Muscle layer of duodenum (tissue), 2 donors: ENCODE results near the gene PFDN1.
"Not testable (repeated sequence)": the region's sequence is repeated elsewhere in the genome, so short reads cannot be mapped to it uniquely, and the experiment has no call there.

Experiments
- H3K27ac ChIP-seq: one replicate; pipeline ENCODE4 v1.7.0; 2013; ENCODE audit warnings: mild to moderate bottlenecking, low read length
- H3K27me3 ChIP-seq: one replicate; pipeline ENCODE4 v1.7.0; 2013; ENCODE audit warnings: low read depth, mild to moderate bottlenecking, control low read depth, low read length
- H3K36me3 ChIP-seq, 2 donors: one replicate each; pipeline ENCODE4 v1.7.0; 2013; ENCODE audit warnings: low read length in 2 of 2, control low read depth in 1 of 2, mild to moderate bottlenecking in 1 of 2; ENCODE audit not compliant: insufficient read depth in 2 of 2, control insufficient read depth in 1 of 2
- H3K4me1 ChIP-seq, 2 donors: one replicate each; pipeline ENCODE4 v1.7.0; 2013; ENCODE audit warnings: low read length in 2 of 2, mild to moderate bottlenecking in 2 of 2, control low read depth in 1 of 2, moderate library complexity in 1 of 2; ENCODE audit not compliant: insufficient read depth in 2 of 2, control insufficient read depth in 1 of 2
- H3K4me3 ChIP-seq, 2 donors: one replicate each; pipeline ENCODE4 v1.7.0; 2013; ENCODE audit warnings: low read length in 2 of 2, low read depth in 1 of 2, mild to moderate bottlenecking in 1 of 2
- H3K9me3 ChIP-seq, 2 donors: one replicate each; pipeline ENCODE4 v1.7.0; 2013; ENCODE audit warnings: low read length in 2 of 2, control low read depth in 1 of 2, mild to moderate bottlenecking in 1 of 2; ENCODE audit not compliant: control insufficient read depth in 1 of 2
- donor health status: healthy.

PFDN1 gene, protein sequence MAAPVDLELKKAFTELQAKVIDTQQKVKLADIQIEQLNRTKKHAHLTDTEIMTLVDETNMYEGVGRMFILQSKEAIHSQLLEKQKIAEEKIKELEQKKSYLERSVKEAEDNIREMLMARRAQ

DNA sequence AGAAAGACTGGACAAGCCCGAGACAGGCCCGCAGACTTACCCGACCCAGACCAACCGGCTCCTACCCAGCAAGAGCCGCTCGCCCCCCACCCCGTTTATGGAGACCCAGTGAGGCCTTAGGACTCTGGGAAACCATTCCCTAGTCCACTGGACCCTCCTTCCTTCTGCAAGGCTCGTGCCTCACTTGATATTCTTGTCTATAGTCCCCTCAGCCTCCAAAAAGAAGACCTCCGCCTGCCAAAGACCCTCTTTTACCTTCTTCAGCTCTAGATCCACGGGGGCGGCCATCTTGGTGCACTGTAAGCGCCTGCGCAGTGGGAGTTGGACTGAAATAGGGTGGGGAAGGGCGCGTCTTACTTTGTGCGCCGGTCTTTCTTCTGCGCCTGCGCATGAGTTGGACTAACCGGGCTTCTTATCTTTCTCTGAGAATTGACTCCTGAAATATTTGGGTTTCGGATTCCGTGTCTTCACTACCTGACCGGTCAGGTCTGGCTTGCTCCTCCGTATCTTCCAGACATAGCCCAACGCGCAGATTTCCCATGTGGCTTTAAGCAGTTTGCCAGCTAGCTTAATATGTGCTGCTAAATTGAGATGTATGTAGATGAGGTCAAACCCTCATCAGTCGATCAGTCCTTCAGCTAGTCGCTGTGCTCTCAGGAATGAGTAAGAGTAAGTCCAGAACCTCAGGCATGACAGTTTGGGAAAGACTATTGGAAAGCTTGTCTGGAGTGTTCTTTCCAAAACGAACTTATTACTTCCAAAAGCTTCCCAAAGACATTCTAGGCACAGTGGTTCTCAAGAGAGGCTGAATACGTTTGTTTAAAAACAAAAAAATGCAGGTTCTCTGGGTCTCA is at the start of gene PFDN1:
Gene PFDN1 (minus strand): TSS at position 316 of the 854 bp plus-strand sequence. CDS start 28 bp downstream, at position 288.
- Histone ChIP-seq H3K27ac (peak within 1 kb of the TSS; percentile 94), H3K4me3 (peak within 1 kb of the TSS; percentile 90 to 92), H3K9me3 (no peaks in the 10 kb centered on the region), H3K4me1 (peaks cover 20 to 21% of the 10 kb centered on the region in 2 donors), H3K27me3 (no peaks in the 10 kb centered on the region), H3K36me3 (peaks cover 0 to 7% of the 10 kb centered on the region in 2 donors)

- no peaks in the 10 kb centered on the region for H3K36me3 ChIP-seq
- H3K27ac ChIP-seq: no peak overlapping the region
- no peaks in the 10 kb centered on the region for H3K27me3 ChIP-seq
- H3K9me3 ChIP-seq: no peaks in the 10 kb centered on the region
- H3K4me1 ChIP-seq: peaks cover 8 to 9% of the 10 kb centered on the region in 2 donors
- H3K4me3 ChIP-seq: no peak overlapping the region
These were observed 48.9 kb upstream of the PFDN1 start for GRCh38 chr5:140351609-140352334.

GRCh38 chr5:140349244-140349643 is 46.3 kb upstream of the PFDN1 start:
- H3K4me1 ChIP-seq: peaks cover 9 to 22% of the 10 kb centered on the region in 2 donors

DNA sequence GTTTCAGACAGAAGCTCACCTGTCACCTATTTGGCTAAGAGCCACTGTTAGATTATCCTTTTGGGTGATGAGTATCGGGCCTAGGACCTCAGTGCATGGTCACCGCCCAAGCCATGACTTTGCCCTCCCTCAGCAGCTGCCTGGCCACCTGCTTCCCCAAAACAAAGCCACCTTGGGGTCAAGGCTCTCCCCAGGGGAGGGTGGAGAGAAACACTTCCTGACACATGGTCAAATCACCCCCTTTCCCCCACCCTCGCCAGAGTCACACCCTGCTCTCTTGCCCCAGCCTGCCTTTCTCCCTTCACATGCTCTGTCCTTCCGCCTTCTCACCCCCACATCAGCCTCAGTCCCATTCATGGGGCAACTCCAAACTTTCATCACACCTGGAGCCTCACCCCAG is 45.2 kb upstream of the PFDN1 start:
- Histone ChIP-seq H3K4me1 (peaks cover 9 to 23% of the 10 kb centered on the region in 2 donors), H3K27ac (no peak overlapping the region), H3K4me3 (no peak overlapping the region), H3K27me3 (no peaks in the 10 kb centered on the region), H3K36me3 (no peaks in the 10 kb centered on the region), H3K9me3 (no peaks in the 10 kb centered on the region)

More at GRCh38 chr5:140349244-140349643, 46.3 kb upstream of the PFDN1 start:
- Histone ChIP-seq H3K9me3 (no peaks in the 10 kb centered on the region), H3K27ac (no peak overlapping the region), H3K4me3 (no peak overlapping the region), H3K36me3 (no peaks in the 10 kb centered on the region), H3K27me3 (no peaks in the 10 kb centered on the region)

GRCh38 chr5:140347360-140347759 is 44.5 kb upstream of the PFDN1 start:
- Histone ChIP-seq H3K4me3 (peak overlapping the region; percentile 54 to 60), H3K36me3 (peaks cover under 1 to 4% of the 10 kb centered on the region in 2 donors), H3K27ac (peak overlapping the region; percentile 74), H3K4me1 (peaks cover 9 to 26% of the 10 kb centered on the region in 2 donors), H3K9me3 (no peaks in the 10 kb centered on the region), H3K27me3 (no peaks in the 10 kb centered on the region)

- H3K27me3 ChIP-seq: no peaks in the 10 kb centered on the region
- peaks cover 6 to 9% of the 10 kb centered on the region in 2 donors for H3K36me3 ChIP-seq
- H3K4me3 ChIP-seq: peak within 1 kb of the TSS; percentile 60 to 72
- peak within 1 kb of the TSS; percentile 74 for H3K27ac ChIP-seq
- no peaks in the 10 kb centered on the region for H3K9me3 ChIP-seq
- H3K4me1 ChIP-seq: peaks cover 9 to 34% of the 10 kb centered on the region in 2 donors
These were observed 43.7 kb upstream of the PFDN1 start, which contains the start of gene HBEGF for GRCh38 chr5:140346348-140347221. Gene HBEGF (minus strand): TSS chr5:140346603. CDS start chr5:140346328, 275 bp downstream.

- Histone ChIP-seq H3K4me3 (peak overlapping the region; percentile 60 to 72), H3K36me3 (peaks cover 6 to 9% of the 10 kb centered on the region in 2 donors), H3K4me1 (peaks cover 9 to 36% of the 10 kb centered on the region in 2 donors), H3K27me3 (no peaks in the 10 kb centered on the region), H3K9me3 (no peaks in the 10 kb centered on the region), H3K27ac (peak overlapping the region; percentile 70)
These were observed 43.0 kb upstream of the PFDN1 start for GRCh38 chr5:140345919-140346347.

- Histone ChIP-seq H3K4me3 (peak overlapping the region; percentile 60 to 72), H3K9me3 (no peaks in the 10 kb centered on the region), H3K27me3 (no peaks in the 10 kb centered on the region), H3K36me3 (peaks cover 6 to 14% of the 10 kb centered on the region in 2 donors), H3K27ac (peak overlapping the region; percentile 70), H3K4me1 (peaks cover 12 to 38% of the 10 kb centered on the region in 2 donors)
These were observed 42.0 kb upstream of the PFDN1 start for GRCh38 chr5:140344683-140345423.

- Histone ChIP-seq H3K4me1 (peaks cover 12 to 38% of the 10 kb centered on the region in 2 donors), H3K4me3 (peak overlapping the region; percentile 60 to 72), H3K36me3 (peaks cover 6 to 14% of the 10 kb centered on the region in 2 donors)
- not testable (repeated sequence) for H3K9me3 ChIP-seq, H3K27me3 ChIP-seq, H3K27ac ChIP-seq
These were observed 40.9 kb upstream of the PFDN1 start for GRCh38 chr5:140343849-140344248.

DNA sequence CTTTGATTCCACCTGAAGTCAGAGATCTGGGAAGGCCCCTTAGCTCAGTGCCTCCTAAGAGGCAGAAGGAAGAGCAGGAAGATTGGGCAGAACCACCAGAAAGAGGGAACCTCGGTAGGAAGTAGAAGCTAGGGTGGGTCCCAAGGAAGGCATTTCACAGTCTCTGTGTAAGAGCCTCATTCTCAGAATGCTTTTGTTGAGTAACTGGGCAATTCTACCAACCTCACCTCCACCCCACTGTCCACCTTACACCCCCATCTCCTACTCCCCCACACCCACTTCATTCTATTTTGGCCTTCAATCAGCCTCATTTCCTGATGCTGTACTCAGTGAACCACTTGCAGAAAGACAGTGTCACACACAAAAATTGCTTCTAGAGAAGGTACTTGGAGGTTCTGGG is 40.0 kb upstream of the PFDN1 start:
- peaks cover 12 to 46% of the 10 kb centered on the region in 2 donors for H3K4me1 ChIP-seq
- H3K27me3 ChIP-seq: no peaks in the 10 kb centered on the region
- H3K9me3 ChIP-seq: no peaks in the 10 kb centered on the region
- H3K36me3 ChIP-seq: peaks cover 6 to 14% of the 10 kb centered on the region in 2 donors
- H3K4me3 ChIP-seq: no peak overlapping the region
- H3K27ac ChIP-seq: peak overlapping the region; percentile 33
